Occipital lobe (tissue), 2 donors: ENCODE data around the gene WNT7B. TPM values are rescaled to one million over a fixed set of nuclear protein-coding genes. Genes with fewer than 3 reads are reported as not detected.

Experiments
- DNase-seq: peaks from one replicate; lab custom pipeline; 2025; lab: John Stamatoyannopoulos, UW
- total RNA-seq: library from RNA; depleted of rRNA; stranded (reverse); fragments of >200 nt; gene quantifications from one replicate; pipeline ENCODE4 v1.2.3, GENCODE V29; 2014

WNT7B gene
- 6.6 TPM for total RNA-seq

DNA sequence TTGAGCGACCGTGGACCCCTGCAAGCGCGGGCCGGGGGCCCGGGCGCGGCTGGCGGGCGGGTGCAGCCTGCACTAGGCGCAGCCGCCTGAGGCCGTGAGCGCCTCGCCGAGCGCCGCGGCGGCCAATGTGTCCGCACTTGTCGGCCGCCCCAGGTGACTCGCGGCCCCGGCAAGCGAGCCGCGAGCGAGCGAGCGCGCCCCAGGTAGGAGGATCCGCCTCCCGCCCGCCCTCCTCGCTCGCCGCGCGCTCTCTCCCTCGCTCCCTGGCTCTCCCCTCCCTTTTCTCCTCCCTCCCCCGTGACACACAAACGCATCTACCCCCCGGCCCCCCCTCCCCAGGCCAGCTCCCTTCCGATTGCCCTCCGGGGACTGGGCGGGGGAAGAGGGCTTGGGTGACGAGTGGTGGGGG is at the start of gene WNT7B:
Gene WNT7B, minus strand, starts transcription at position 160 of the 409 bp plus-strand sequence. CDS start 408 bp downstream, outside the sequence.
- DNase-seq, result no peak

DNA sequence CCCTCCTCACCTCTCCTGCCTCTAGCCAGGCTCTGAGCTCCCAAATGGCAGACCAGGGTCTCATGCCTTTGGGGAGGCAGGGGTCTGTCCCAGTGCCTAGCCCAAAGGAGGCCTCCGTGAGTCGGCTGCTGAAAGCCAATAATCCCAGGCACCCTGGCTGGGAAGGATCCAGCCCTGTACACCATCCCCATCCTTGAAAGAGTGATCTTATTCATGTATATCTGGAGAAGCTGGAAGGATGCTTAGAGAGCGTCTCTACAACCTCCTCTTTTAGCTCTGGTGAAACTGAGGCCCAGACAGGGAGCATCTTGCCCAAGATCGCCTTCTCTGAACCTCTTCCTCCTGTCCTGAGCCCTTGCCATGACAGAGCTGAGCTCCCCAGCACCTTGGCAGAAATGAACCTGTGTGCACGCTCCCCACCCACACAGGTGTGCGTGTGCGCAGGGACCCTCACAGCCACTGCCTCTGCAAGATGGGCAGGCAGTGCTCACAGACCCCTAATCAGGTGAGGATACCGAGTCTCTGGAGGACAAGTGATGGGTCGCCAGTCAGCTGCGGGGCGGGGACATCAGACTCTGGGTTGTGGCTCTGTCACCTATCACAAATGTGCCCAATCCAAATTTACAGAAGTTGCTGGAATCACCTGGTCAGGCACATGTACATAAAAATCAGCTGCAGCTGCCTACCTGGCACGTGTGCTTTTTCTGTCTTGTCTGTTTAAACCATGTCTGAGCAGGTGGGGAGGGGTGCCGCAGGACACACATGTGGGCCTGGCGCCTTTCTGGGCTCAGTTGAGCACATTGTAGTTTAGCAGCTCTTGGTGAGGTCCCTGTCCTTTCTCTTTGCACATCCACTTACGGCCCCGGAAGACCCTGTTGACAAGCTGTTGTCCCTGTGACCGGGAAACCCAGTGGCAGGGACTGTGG is 49.3 kb upstream of the WNT7B start:
- no peak for DNase-seq

DNA sequence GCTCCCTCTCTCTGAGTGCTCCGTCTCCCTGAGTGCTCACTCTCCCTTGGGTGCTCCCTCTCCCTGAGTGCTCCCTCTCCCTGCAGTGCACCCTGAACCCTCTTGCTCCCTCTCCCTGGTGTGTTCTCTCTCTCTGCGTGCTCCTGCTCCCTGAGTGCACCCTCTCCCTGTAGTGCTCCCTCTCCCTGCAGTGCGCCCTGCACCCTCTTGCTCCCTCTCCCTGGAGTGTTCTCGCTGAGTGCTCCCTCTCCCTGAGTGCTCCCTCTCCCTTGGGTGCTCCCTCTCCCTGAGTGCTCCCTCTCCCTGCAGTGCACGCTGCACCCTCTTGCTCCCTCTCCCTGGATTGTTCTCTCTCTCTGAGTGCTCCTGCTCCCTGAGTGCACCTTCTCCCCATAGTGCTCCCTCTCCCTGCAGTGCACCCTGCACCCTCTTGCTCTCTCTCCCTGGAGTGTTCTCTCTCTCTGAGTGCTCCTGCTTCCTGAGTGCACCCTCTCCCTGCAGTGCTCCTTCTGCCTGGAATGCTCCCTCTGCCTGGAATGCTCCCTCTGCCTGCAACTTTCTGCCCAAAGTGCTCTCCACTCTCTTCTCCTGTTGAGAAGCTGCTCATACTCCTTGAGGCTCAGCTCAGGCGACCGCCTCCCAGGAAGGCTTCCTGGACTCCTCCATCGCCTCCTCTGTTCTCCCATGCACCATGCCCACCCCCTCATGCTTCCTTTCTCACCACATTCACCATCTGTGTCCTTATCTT is 48.4 kb upstream of the WNT7B start:
- DNase-seq, result no peak

DNA sequence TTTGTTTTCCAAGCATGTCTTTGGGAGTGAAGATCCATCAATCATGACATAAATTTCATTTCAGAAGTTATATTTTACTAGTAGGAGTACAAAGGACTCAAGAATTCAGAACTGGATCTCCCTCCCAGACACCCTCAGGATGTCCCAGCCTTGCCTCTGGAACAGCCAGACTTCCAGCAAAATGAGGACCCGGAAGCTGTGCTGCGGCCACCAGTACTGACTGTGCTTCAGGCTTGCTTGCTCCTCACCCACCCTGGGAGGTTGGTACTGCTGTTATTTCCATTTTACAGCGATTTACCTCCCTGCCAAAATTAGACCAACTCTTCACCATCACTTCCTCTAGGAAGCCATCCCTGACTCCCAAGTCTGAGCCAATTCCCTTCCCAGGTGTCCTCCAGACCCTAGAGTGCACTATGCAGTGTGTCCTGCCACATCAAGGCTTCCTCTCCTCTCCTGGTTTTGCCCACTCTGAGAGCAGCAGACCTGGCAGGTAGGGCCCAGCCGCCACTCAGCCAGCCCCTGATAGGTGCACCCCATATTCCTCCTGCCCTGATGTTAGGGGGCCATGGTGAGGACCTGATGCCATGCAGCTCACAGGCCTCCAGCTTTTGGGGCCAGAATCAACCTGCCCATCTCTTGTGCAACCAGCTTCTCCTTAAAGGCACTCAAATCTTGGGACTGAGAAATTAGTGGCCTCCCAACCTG is 47.3 kb upstream of the WNT7B start:
- DNase-seq, result no peak

DNA sequence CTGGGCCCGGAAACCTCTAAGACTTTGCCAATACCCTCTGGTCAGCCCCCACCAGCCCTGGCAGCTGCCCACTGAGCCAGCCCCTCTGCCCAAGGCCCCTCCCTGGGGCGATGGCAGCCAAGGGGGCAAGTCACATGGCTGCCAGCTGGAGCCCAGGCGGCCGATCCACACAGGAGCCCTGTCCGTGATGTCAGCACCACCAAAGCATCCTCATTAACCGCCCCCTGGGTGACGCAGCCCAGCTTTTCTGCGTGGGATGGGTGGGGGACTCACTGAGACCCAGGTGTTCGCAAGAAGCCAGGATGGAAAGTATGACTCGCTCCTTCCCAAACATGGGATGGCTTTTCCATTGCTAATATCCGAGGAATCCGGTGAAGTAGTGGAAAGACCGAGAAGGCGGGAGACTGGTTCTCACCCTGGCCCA is 46.6 kb upstream of the WNT7B start:
- no peak for DNase-seq

DNA sequence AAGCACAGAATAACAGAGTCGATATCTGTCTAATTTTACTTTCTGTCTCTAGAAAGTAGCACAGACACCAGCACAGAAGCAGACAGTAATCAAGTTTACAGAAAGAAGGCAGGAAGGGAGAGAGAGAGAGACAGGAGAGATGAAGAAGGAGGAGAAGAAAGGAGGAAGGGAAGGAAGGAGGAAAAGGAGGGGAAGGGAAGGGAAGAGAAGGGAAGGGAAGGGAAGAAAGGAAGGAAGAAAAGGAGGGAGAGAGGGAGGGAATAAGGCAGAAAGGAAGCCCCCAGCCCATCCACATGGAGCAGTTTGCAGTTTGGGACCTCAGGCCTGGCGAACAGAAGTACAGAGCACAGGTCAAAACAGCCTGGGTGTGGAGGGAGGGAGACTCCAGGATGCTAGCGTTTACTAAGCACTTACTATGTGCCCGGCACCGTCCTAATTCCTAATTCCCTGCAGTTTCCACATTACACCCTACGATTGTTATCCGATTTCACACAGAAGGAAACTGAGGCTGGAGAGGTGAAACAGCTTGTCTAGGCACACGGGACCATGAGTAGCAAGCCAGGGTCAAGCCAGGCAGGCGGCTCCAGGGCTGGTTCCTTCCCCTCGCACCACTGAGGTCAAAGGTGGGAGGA is 46.0 kb upstream of the WNT7B start:
- DNase-seq, result no peak

DNA sequence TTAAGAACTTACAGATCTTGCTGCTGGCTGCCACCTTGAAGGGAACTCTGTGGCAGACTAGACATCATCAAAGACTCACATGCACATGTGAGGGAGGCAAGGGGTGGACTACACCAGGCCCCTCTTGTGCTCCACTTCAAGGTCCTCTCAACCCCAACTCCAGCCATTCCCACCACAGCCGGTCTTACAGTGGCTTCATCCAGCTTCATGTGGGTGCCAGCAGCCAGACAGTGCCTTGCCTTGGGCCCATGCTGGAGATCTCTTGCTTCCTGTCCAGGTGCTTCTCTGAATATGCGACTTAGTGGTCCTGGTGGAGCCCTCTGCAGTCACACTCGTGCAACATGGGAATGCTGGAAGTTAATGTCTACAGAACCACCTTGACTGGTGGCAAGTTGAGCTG is 44.6 kb upstream of the WNT7B start:
- no peak for DNase-seq

DNA sequence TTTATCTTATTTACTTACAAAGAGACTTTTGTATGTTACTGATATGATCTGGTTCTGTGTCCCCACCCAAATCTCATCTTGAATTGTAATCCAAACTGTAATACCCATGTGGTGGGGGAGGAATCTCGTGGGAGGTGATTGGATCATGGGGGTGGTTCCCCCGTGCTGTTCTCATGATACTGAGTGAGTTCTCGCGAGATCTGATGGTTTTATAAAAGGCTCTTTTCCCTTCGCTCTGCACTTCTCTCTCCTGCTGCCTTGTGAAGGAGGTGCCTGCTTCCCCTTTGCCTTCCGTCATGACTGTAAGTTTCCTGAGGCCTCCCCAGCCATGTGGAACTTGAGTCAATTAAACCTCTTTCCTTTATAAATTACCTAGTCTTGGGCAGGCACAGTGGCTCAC is 42.4 kb upstream of the WNT7B start:
- no peak for DNase-seq

DNA sequence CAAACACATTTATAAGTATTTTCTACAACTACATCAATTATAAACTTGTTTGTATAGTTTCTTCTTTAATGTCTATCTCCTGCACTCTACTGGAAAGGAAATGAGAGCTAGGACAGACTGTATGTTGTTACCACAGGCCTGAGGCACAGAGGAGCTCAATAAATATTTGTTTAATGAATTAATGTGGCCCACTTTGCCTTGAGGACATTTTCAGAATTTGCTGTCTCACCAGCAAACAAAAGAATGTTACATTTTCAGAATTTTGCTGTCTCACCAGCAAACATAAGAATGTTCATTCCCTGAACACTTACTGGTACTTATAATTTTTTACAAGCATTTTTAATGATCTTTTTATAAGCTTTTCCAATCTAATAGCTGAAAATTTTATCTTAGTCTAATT is 41.9 kb upstream of the WNT7B start:
- no peak for DNase-seq

DNA sequence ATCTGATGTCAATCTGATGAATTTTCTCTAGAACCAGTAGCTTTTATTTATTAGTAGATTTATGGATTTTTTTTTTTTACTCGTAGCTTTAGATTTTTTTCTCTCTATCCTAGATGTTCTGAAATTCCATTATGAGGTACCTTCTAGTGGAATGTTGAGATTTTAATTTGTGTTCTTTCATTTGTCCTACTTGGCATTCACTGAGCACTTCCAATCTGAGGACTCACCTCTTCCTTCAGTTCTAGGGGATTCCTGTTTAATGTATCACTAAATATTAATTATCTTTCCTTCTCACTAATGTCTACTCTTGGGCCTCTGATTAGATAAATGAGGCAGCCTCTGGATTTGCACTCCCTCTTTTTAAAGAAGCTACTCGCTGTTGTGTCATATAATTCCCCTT is 40.2 kb upstream of the WNT7B start:
- no peak for DNase-seq

DNA sequence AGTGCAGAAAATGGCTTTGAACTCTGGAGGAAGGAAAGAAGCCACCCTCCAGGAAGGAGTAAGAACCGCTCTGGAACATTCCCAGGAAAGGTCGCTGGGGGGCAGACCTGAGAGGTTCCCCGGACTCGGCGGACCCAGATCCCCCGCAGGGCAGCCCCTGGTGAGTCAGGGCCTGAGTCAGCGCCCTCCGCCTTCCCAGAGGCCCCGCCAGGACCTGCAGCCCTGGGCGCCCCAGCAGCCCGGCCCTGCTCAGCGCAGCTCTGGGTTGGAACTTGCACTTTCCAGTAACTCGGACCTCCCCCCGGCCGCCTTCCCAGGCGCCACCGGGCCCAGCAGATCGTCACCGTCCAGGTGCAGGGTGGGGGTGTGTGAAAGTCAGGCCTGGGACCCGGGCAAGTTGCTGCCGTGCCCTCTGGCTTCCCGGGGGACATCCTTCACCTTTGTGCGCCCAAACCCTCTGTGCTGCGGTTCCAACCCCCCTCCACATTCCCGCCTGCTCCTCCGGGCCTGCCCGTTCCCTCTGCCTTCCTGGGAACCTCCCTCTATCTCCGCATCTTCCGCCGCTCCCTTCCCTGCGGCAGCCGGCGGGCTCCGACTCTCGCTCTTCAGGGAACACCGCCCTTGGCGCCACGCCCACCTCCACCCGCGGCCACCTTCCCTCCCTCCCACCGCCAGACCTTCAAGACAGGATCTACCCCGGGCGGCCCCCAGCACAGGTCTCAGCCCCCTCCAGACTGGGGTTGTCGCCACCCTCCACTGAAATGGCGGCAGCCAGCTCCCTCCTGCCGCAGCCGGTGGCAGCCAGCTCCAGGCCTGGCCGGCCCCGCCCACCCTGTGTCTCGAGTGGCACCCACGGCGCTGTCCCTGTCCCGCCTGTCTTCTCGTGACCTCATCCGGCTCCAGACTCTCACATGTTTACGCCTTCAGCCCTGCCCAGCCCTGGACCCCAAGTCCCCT is 36.8 kb upstream of the WNT7B start:
- peak; percentile 80 for DNase-seq

DNA sequence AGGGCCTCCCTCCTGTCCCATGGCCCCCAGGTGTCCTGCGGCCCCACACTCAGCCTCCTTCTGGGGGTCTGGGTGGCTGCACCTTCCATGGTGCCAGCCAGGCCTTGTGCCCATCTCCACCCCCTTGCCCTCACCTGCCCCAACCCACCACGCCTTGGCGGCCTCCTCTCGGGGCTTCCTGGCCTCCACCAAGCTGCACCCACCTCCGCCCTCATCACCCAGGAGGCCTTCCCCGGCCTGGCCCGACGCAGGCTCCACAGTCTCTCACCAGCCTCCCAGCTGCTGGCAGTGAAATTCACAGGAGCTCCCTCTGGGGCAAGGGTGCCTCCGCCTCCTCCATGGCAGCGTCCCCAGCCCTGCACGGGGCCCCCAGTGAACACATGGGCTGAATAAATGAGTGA is 35.9 kb upstream of the WNT7B start:
- DNase-seq, result no peak

DNA sequence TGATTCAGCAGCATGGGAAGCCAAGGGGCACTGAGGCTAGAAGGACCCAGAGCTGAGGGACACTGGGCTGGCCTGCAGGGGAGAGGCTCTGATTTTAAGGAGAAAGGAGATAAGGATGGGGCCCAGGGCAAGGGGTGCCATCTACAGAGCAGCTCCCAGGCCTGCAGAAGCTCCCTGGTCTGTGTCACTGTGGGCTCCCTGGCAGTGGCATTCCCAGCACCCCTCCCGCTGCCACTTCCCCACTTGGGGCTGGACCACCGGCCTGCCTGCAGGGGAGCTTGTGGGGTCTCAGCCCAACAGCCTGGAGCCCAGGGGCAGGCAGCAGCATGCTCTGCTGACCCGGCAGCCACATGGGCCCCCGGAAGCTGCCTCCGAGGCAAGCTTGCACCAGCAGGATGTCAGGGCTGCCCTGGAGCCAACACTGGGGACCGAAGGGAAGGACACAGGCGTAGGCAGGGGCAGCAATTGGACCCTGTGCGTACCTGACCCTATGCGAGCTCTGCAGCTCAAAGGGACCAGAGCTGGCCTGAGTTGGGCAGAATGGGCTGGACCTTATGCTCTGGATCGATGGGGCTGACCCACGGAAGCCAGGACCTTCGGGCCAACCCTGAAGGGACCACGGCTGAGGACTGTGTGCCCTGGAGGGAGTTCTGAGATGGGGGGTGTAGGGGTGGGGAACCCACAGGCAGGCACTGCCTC is 35.4 kb upstream of the WNT7B start:
- no peak for DNase-seq

DNA sequence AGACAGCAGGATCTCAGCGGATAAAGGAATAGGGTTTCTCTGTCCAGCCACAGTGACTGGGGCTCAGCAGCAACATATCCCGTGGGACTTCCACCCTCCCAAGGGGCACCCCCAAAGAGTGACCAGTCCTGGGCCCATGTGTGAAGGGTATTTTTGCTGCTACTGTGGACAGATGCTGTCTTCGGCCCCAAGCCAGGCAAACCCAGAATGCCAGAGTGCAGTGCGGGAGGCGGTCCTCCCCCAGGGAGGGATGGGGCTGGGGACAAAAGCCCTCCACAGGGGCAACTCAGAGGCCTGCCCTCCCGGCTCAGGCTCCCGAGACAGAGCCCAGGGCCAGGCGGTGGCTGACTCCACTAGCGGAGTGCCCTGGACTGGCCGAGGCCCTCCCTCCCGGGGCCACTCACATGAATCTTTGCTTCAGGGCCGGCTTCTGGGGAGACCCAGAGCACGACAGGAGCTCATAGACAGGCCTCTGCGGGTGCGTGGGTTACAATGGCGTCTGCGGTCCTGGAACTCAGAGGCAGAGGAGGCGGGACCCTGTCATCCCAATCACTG is 34.7 kb upstream of the WNT7B start:
- no peak for DNase-seq

DNA sequence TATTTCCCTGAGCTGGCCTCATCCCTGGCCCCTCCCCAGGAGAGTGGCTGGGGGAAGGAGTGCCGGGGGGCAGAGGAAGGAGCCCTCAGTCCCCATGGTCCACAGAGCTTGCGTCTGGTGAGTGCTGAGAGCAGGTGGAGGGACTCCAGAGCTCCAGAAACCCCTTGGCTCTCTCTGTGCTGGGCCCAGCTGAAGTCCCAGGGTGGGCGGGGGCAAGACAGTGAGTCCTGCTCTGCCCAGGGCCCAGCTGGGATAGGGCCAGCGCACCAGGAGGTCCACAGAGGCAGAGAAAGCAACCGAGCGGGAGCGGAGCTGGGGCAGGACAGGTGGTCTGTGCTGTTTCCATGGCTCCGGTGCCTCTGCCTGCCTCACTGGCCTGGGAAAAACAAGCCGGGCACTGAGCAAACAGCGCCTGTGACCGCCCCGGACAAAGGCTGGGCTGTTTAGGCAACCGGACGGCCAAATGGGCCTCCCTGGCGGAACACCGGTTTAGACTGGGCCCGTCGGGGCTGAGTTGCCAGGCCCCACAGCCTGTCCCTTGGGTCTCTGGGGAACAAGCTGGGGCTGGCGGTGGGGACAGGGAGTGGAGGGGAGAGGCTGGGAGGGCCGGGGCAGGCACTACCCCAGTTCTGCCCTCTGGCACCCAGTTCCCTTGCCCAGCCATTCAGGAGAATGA is 34.1 kb upstream of the WNT7B start:
- no peak for DNase-seq

DNA sequence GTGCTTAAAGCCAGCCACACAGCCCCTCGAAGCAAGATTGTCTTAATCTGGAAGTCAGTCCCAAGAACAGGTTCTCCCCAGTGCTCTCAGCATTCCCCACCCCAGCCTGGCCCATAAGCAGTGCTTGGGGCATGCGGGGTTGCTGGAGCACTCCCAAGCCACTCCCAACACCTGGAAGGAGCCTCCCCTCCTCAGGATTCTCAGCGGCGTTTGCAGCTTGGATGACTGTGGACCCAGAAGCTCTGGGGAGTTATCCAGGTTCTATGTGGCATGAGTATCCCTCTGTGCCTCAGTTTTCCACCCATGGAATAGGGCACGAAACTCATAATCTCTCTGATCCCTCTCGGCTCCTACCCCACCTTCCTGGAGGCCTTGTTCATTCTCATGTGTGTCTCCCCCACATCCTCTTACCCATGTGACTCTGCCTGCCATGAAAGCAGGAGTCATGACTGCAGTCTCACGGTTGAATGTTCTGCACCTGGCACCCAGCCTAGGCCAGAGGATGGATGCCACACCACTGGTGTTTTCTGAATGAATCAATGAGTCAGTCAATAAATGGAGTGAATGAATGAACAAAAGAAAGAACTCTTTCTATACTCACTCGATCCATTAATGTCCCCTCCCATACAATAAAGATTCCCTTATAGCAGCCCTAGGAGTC is 33.4 kb upstream of the WNT7B start:
- no peak for DNase-seq

DNA sequence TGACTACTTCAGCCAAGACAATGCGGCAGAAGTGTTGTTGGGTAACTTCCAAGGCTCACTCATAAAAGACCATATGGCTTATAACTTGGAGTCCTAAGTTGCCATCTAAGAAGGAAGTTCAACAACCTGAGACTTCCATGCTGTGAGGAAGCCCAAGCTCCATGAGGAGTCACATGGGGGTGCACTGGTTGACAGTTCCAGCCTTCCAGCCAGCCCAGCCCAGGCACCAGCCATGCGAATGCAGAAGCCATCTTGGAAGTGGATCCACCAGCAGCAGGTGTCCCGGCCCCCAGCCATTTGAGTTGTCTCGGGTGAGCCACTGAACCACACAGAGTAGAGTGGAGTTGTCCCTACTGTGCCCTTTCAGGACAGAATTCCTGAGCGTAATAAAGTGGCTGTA is 32.8 kb upstream of the WNT7B start:
- DNase-seq, result no peak

DNA sequence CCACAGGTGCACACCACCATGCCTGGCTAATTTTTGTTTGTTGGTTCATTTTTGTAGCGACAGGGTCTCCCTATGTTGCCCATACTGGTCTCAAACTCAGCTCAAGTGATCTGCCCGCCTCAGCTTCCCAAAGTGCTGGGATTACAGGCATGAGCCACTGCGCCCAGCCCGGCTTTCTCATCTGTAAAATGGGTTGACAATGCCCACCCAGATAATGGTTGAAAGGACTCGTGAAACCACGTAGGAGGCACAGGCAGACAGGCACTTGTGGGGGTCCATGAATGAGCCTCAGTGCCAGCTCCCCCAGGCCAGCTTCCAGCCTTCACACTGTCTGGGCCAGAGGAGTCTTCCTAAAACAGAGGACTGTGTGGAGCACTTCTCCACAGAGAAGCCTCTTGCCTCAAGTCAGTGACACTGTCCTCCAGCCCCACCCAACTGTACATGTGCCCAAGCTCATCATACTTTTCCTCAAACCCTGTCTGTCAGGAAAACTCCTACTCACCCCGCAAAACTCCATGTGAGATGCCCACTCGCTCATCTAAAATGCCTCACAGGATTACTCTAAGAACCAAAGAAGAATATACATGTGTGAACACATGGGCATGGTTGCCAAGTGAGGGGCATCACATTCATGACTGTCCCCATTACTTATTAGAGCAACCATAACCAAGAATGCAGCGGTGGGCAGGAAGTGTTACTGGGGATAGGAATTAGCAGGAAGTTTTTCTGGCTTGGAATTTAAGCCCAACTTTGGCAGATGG is 32.1 kb upstream of the WNT7B start:
- no peak for DNase-seq
